Endodermal cell (in vitro differentiated cells): Measurements from ENCODE around the gene MED16. TPM values are rescaled to one million over a fixed set of nuclear protein-coding genes. Genes with fewer than 3 reads are reported as not detected.
"Not testable (repeated sequence)": the region's sequence is repeated elsewhere in the genome, so short reads cannot be mapped to it uniquely, and the experiment has no call there.

ENCODE experiments used
- DNase-seq: peaks from one replicate; pipeline ENCODE4 v3.0.0-alpha.2; 2017
- H3K27ac ChIP-seq: 2 replicates; pipeline ENCODE4 v1.5.1; 2013; ENCODE audit warnings: mild to moderate bottlenecking, low read depth, low read length, moderate library complexity
- H3K27me3 ChIP-seq: 2 replicates; pipeline ENCODE4 v1.6.1; 2013; ENCODE audit warnings: mild to moderate bottlenecking, low read length, moderate library complexity; ENCODE audit not compliant: insufficient read depth, control insufficient read depth, poor library complexity, severe bottlenecking
- H3K36me3 ChIP-seq: 2 replicates; pipeline ENCODE4 v1.7.0; 2013; ENCODE audit warnings: mild to moderate bottlenecking, low read length, moderate library complexity; ENCODE audit not compliant: control insufficient read depth, insufficient read depth
- H3K4me1 ChIP-seq: one replicate; pipeline ENCODE4 v1.7.0; 2013; ENCODE audit warnings: low read length; ENCODE audit not compliant: control insufficient read depth, insufficient read depth
- H3K4me3 ChIP-seq: 2 replicates; pipeline ENCODE4 v1.5.1; 2013; ENCODE audit warnings: mild to moderate bottlenecking, low read length, moderate library complexity
- H3K9ac ChIP-seq: 2 replicates; pipeline ENCODE4 v1.6.1; 2013; ENCODE audit warnings: mild to moderate bottlenecking, low read length, moderate library complexity; ENCODE audit not compliant: poor library complexity, severe bottlenecking; ENCODE audit errors: extremely low read depth
- H3K9me3 ChIP-seq: 2 replicates; pipeline ENCODE4 v1.6.1; 2013; ENCODE audit warnings: mild to moderate bottlenecking, low read length, moderate library complexity; ENCODE audit not compliant: control insufficient read depth
- H3K27ac Mint-ChIP-seq: 2 replicates; pipeline ENCODE4 v1.8.0; 2020; ENCODE audit warnings: mixed read lengths
- H3K27me3 Mint-ChIP-seq: 2 replicates; pipeline ENCODE4 v1.8.0; 2021; ENCODE audit warnings: mild to moderate bottlenecking, mixed read lengths; ENCODE audit not compliant: insufficient read depth
- H3K36me3 Mint-ChIP-seq: 2 replicates; pipeline ENCODE4 v1.8.0; 2020; ENCODE audit warnings: low read depth, mixed read lengths
- H3K4me1 Mint-ChIP-seq: 2 replicates; pipeline ENCODE4 v1.8.0; 2020; ENCODE audit warnings: mixed read lengths
- H3K4me3 Mint-ChIP-seq: 2 replicates; pipeline ENCODE4 v1.8.0; 2020; ENCODE audit warnings: mild to moderate bottlenecking, moderate library complexity, mixed read lengths
- H3K9me3 Mint-ChIP-seq: 2 replicates; pipeline ENCODE4 v1.8.0; 2020; ENCODE audit warnings: mild to moderate bottlenecking, mixed read lengths
- CTCF ChIP-seq: fragments of 200-600 bp; sonication (generic); conservative IDR thresholded peaks from 2 replicates; pipeline ENCODE4 v1.5.0; 2021; ENCODE audit warnings: antibody characterized with exemption, mild to moderate bottlenecking
- WGBS, 2 experiments: methylation state at CpG; one replicate each; pipeline versions ENCODE4 v1.1.5 to v1.1.7; 2013; ENCODE audit warnings: missing lambda C conversion rate in 2 of 2, mixed read lengths in 1 of 2; ENCODE audit not compliant: insufficient coverage in 1 of 2, insufficient read length in 1 of 2; 5-methylcytosine and 5-hydroxymethylcytosine counted together
- total RNA-seq, 2 donors: library from RNA; stranded (reverse); fragmentation: NEBNext Ultra II Directional in 1 of 2; extraction: Animal tissue kit (Norgen Biotek cat#: 25700) in 1 of 2; gene quantifications; 2 replicates in 1 of 2; 3 replicates in 1 of 2; pipeline ENCODE4 v1.2.1, GENCODE V29; 2021

The MED16 gene
- total RNA-seq, 2 donors from 2014 or later, result 75.8 to 92.4 TPM

GRCh38 chr19:843180-843835 is 49.7 kb downstream of the MED16 start:
- H3K9me3 ChIP-seq, result no peaks in the 10 kb centered on the region
- no peaks in the 10 kb centered on the region for H3K4me1 ChIP-seq
- peak; percentile 77 for DNase-seq
- 9 to 11% methylated on average over 31 to 46 of the region's 46 CpGs for WGBS, 2 experiments
- Mint-ChIP-seq H3K36me3 (no peaks in the 10 kb centered on the region), H3K27ac (no peak overlapping the region), H3K4me3 (no peak overlapping the region), H3K27me3 (peaks cover 46% of the 10 kb centered on the region), H3K9me3 (no peaks in the 10 kb centered on the region), H3K4me1 (no peaks in the 10 kb centered on the region)
- H3K36me3 ChIP-seq, result no peaks in the 10 kb centered on the region
- H3K27ac ChIP-seq, result no peak overlapping the region
- H3K9ac ChIP-seq, result no peak overlapping the region
- peak; percentile 58 for TF ChIP-seq CTCF
- peaks cover 31% of the 10 kb centered on the region for H3K27me3 ChIP-seq
- H3K4me3 ChIP-seq, result no peak overlapping the region

- H3K27ac ChIP-seq, H3K4me1 ChIP-seq, H3K36me3 Mint-ChIP-seq, H3K27ac Mint-ChIP-seq, H3K9ac ChIP-seq, H3K4me3 ChIP-seq, H3K4me1 Mint-ChIP-seq, H3K36me3 ChIP-seq, DNase-seq, H3K9me3 Mint-ChIP-seq, H3K9me3 ChIP-seq, H3K4me3 Mint-ChIP-seq: not testable (repeated sequence)
- peaks cover 46% of the 10 kb centered on the region for H3K27me3 Mint-ChIP-seq
- peaks cover 31% of the 10 kb centered on the region for H3K27me3 ChIP-seq
- WGBS, 2 experiments, result 90 to 91% methylated on average over 5 to 7 of the region's 7 CpGs
Measured at GRCh38 chr19:842802-843179, 50.2 kb downstream of the MED16 start.

- H3K4me3 Mint-ChIP-seq, result no peak within 1 kb of the TSS
- H3K36me3 Mint-ChIP-seq, result no peaks in the 10 kb centered on the region
- Histone ChIP-seq H3K36me3 (no peaks in the 10 kb centered on the region), H3K4me3 (no peak within 1 kb of the TSS), H3K4me1 (no peaks in the 10 kb centered on the region), H3K9ac (no peak within 1 kb of the TSS), H3K27ac (no peak within 1 kb of the TSS), H3K27me3 (peaks cover 31% of the 10 kb centered on the region), H3K9me3 (no peaks in the 10 kb centered on the region)
- TF ChIP-seq CTCF, result no peak
- H3K9me3 Mint-ChIP-seq, result no peaks in the 10 kb centered on the region
- 89% methylated on average over 7 to 24 of the region's 24 CpGs for WGBS, 2 experiments
- DNase-seq, result no peak
- H3K4me1 Mint-ChIP-seq, result no peaks in the 10 kb centered on the region
- H3K27me3 Mint-ChIP-seq, result peaks cover 40% of the 10 kb centered on the region
- H3K27ac Mint-ChIP-seq, result no peak within 1 kb of the TSS
Measured at GRCh38 chr19:840519-841206, 52.3 kb downstream of the MED16 start, which contains the start of gene PRTN3. Gene PRTN3, plus strand, starts transcription at chr19:840999. Its CDS starts 10 bp downstream, at chr19:841009.
